SK-N-SH treated with all-trans-retinoic acid at 6 μM for 48 hours (cell line): Measurements from ENCODE around the gene ABCC3.

Experiments used
- POU6F1 ChIP-seq: fragments of 250-450 bp; sonication (Bioruptor Pico); IDR thresholded peaks from 2 replicates; pipeline ENCODE4 v1.8.0; 2021; ENCODE audit warnings: low read depth, mild to moderate bottlenecking, moderate library complexity, borderline replicate concordance
- SNAI2 ChIP-seq: fragments of 250-450 bp; sonication (Bioruptor Pico); IDR thresholded peaks from 2 replicates; pipeline ENCODE4 v1.5.0; 2020; ENCODE audit warnings: mild to moderate bottlenecking, moderate library complexity
- TSHZ2 ChIP-seq: fragments of 250-450 bp; sonication (Bioruptor Pico); IDR thresholded peaks from 2 replicates; pipeline ENCODE4 v1.5.0; 2020; ENCODE audit warnings: mild to moderate bottlenecking, moderate library complexity
- ZFP3 ChIP-seq: fragments of 250-450 bp; sonication (Bioruptor Pico); IDR thresholded peaks from 2 replicates; pipeline ENCODE4 v1.5.0; 2020; ENCODE audit warnings: mild to moderate bottlenecking, moderate library complexity
- TF ChIP-seq, protein P1 (sequence below): fragments of 250-450 bp; sonication (Bioruptor Pico); IDR thresholded peaks from 2 replicates; pipeline ENCODE4 v1.8.0; 2020; ENCODE audit warnings: mild to moderate bottlenecking, moderate library complexity, borderline replicate concordance
- TF ChIP-seq, protein P2 (sequence below): fragments of 250-450 bp; sonication (Bioruptor Pico); IDR thresholded peaks from 2 replicates; pipeline ENCODE4 v1.5.1; 2020; ENCODE audit warnings: low read depth, mild to moderate bottlenecking, moderate library complexity

GRCh38 chr17:50679008-50679544, 44.4 kb downstream of the ABCC3 start:
- no peak for TF ChIP-seq TSHZ2 (CRISPR knock-in tag)
- TF ChIP-seq, protein P1, sequence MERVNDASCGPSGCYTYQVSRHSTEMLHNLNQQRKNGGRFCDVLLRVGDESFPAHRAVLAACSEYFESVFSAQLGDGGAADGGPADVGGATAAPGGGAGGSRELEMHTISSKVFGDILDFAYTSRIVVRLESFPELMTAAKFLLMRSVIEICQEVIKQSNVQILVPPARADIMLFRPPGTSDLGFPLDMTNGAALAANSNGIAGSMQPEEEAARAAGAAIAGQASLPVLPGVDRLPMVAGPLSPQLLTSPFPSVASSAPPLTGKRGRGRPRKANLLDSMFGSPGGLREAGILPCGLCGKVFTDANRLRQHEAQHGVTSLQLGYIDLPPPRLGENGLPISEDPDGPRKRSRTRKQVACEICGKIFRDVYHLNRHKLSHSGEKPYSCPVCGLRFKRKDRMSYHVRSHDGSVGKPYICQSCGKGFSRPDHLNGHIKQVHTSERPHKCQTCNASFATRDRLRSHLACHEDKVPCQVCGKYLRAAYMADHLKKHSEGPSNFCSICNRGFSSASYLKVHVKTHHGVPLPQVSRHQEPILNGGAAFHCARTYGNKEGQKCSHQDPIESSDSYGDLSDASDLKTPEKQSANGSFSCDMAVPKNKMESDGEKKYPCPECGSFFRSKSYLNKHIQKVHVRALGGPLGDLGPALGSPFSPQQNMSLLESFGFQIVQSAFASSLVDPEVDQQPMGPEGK, result no peak
- TF ChIP-seq, protein P2, sequence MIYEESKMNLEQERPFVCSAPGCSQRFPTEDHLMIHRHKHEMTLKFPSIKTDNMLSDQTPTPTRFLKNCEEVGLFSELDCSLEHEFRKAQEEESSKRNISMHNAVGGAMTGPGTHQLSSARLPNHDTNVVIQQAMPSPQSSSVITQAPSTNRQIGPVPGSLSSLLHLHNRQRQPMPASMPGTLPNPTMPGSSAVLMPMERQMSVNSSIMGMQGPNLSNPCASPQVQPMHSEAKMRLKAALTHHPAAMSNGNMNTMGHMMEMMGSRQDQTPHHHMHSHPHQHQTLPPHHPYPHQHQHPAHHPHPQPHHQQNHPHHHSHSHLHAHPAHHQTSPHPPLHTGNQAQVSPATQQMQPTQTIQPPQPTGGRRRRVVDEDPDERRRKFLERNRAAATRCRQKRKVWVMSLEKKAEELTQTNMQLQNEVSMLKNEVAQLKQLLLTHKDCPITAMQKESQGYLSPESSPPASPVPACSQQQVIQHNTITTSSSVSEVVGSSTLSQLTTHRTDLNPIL, result no peak
- TF ChIP-seq ZFP3 (CRISPR knock-in tag), result no peak
- TF ChIP-seq POU6F1 (CRISPR knock-in tag), result no peak
- no peak for TF ChIP-seq SNAI2 (CRISPR knock-in tag)
